ENCODE data around the gene TNFRSF18. TPM values are rescaled to one million over a fixed set of nuclear protein-coding genes. Genes with fewer than 3 reads are reported as not detected.

The TNFRSF18 gene
- total RNA-seq, 1 donor from 2014 or later: not detected

GRCh38 chr1:1245817-1246576, 39.6 kb upstream of the TNFRSF18 start:
- intact Hi-C loops (cut with micrococcal nuclease): no loop called here

GRCh38 chr1:1245178-1245816, 38.9 kb upstream of the TNFRSF18 start:
- TF ChIP-seq CTCF (IDR thresholded peaks at IDR 0.05; ENCODE audit: borderline replicate concordance): no peak
- no peaks in the 10 kb centered on the region for H3K36me3 ChIP-seq
- intact Hi-C loops (cut with micrococcal nuclease): no loop called here
- H3K9me3 ChIP-seq (replicated peaks): no peaks in the 10 kb centered on the region
- peaks cover 67% of the 10 kb centered on the region for H3K27me3 ChIP-seq (ENCODE audit: low read depth)
- H3K27ac ChIP-seq (replicated peaks): no peak overlapping the region
- no peak overlapping the region for H3K4me3 ChIP-seq
- DNase-seq: no peak
- peaks cover 8% of the 10 kb centered on the region for H3K4me1 ChIP-seq

More at GRCh38 chr1:1245817-1246576, 39.6 kb upstream of the TNFRSF18 start:
- peaks cover 13% of the 10 kb centered on the region for H3K4me1 ChIP-seq
- DNase-seq: no peak
- TF ChIP-seq CTCF (IDR thresholded peaks at IDR 0.05; ENCODE audit: borderline replicate concordance): no peak
- peak overlapping the region; percentile 21 for H3K4me3 ChIP-seq
- H3K9me3 ChIP-seq (replicated peaks): no peaks in the 10 kb centered on the region
- peaks cover 60% of the 10 kb centered on the region for H3K27me3 ChIP-seq (ENCODE audit: low read depth)
- no peaks in the 10 kb centered on the region for H3K36me3 ChIP-seq
- no peak overlapping the region for H3K27ac ChIP-seq (replicated peaks)

GRCh38 chr1:1244192-1244811, 37.9 kb upstream of the TNFRSF18 start:
- H3K4me1 ChIP-seq: peaks cover 8% of the 10 kb centered on the region
- H3K36me3 ChIP-seq: no peaks in the 10 kb centered on the region
- no peaks in the 10 kb centered on the region for H3K9me3 ChIP-seq (replicated peaks)
- intact Hi-C loops (cut with micrococcal nuclease): no loop called here
- TF ChIP-seq CTCF (IDR thresholded peaks at IDR 0.05; ENCODE audit: borderline replicate concordance): no peak
- peak overlapping the region; percentile 30 for H3K27ac ChIP-seq (replicated peaks)
- H3K4me3 ChIP-seq: peak overlapping the region; percentile 55
- peaks cover 77% of the 10 kb centered on the region for H3K27me3 ChIP-seq (ENCODE audit: low read depth)
- no peak for DNase-seq

GRCh38 chr1:1243807-1244191, 37.4 kb upstream of the TNFRSF18 start:
- no peak for TF ChIP-seq CTCF (IDR thresholded peaks at IDR 0.05; ENCODE audit: borderline replicate concordance)
- Histone ChIP-seq H3K4me1 (peaks cover 8% of the 10 kb centered on the region), H3K36me3 (no peaks in the 10 kb centered on the region), H3K4me3 (peak overlapping the region; percentile 55), H3K27ac (replicated peaks) (peak overlapping the region; percentile 30), H3K9me3 (replicated peaks) (no peaks in the 10 kb centered on the region), H3K27me3 (ENCODE audit: low read depth) (peaks cover 82% of the 10 kb centered on the region)
- no peak for DNase-seq
- intact Hi-C loops (cut with micrococcal nuclease): no loop called here

GRCh38 chr1:1243266-1243660, 36.9 kb upstream of the TNFRSF18 start:
- Histone ChIP-seq H3K9me3 (replicated peaks) (no peaks in the 10 kb centered on the region), H3K36me3 (no peaks in the 10 kb centered on the region), H3K27ac (replicated peaks) (no peak overlapping the region), H3K4me1 (peaks cover 13% of the 10 kb centered on the region), H3K4me3 (peak overlapping the region; percentile 55), H3K27me3 (ENCODE audit: low read depth) (peaks cover 87% of the 10 kb centered on the region)
- intact Hi-C loops (cut with micrococcal nuclease): no loop called here
- no peak for DNase-seq
- no peak for TF ChIP-seq CTCF (IDR thresholded peaks at IDR 0.05; ENCODE audit: borderline replicate concordance)

Measured in left ventricle myocardium inferior (tissue), 1 donor.